Natural killer cell (primary cell): ENCODE measurements around the gene ZFHX3. TPM values are rescaled to one million over a fixed set of nuclear protein-coding genes. Genes with fewer than 3 reads are reported as not detected.

Source experiments
- ATAC-seq, 3 donors: fragments of 150-1000 bp in 2 of 3; fragments of 200-7000 bp in 1 of 3; cut with Tn5 transposase; 1 replicate in 1 of 3; 2 replicates in 2 of 3; pipeline ENCODE4 v1.10.0; 2021; ENCODE audit warnings: mild to moderate bottlenecking in 2 of 3, moderate library complexity in 2 of 3
- DNase-seq, 2 donors: peaks; one replicate each; pipeline versions ENCODE4 v3.0.0 to v3.0.0-alpha.2; 2013 to 2021; ENCODE audit warnings: mixed read lengths in 1 of 2
- H3K27ac ChIP-seq: one replicate; pipeline ENCODE4 v1.5.1; 2013; ENCODE audit warnings: mild to moderate bottlenecking, low read length
- H3K27me3 ChIP-seq: one replicate; pipeline ENCODE4 v1.6.1; 2013; ENCODE audit warnings: low read length; ENCODE audit not compliant: control insufficient read depth, insufficient read depth
- H3K36me3 ChIP-seq: one replicate; pipeline ENCODE4 v1.6.1; 2013; ENCODE audit warnings: low read length; ENCODE audit not compliant: control insufficient read depth, insufficient read depth
- H3K4me1 ChIP-seq: one replicate; pipeline ENCODE4 v1.6.1; 2013; ENCODE audit warnings: low read length; ENCODE audit not compliant: control insufficient read depth, insufficient read depth
- H3K4me3 ChIP-seq: one replicate; pipeline ENCODE4 v1.5.1; 2013; ENCODE audit warnings: low read length
- H3K9me3 ChIP-seq: one replicate; pipeline ENCODE4 v1.6.1; 2013; ENCODE audit warnings: low read length; ENCODE audit not compliant: control insufficient read depth, insufficient read depth
- H3K27ac Mint-ChIP-seq, 2 donors: one replicate each; pipeline ENCODE4 v1.8.0; 2022; ENCODE audit warnings: mild to moderate bottlenecking in 2 of 2, mixed read lengths in 2 of 2, moderate library complexity in 1 of 2
- H3K27me3 Mint-ChIP-seq, 2 donors: one replicate each; pipeline ENCODE4 v1.8.0; 2022; ENCODE audit warnings: low read depth in 2 of 2, mixed read lengths in 2 of 2
- H3K36me3 Mint-ChIP-seq: one replicate; pipeline ENCODE4 v1.8.0; 2022; ENCODE audit warnings: mixed read lengths
- H3K4me1 Mint-ChIP-seq, 2 donors: one replicate each; pipeline ENCODE4 v1.8.0; 2022; ENCODE audit warnings: mixed read lengths in 2 of 2
- H3K4me3 Mint-ChIP-seq: one replicate; pipeline ENCODE4 v1.8.0; 2022; ENCODE audit warnings: mild to moderate bottlenecking, moderate library complexity, mixed read lengths
- H3K9me3 Mint-ChIP-seq, 2 donors: one replicate each; pipeline ENCODE4 v1.8.0; 2022; ENCODE audit warnings: mixed read lengths in 2 of 2
- CTCF ChIP-seq: fragments of 200-600 bp; IDR thresholded peaks from one replicate; pipeline ENCODE4 v1.8.0; 2022; ENCODE audit warnings: antibody characterized with exemption
- WGBS: methylation state at CpG from one replicate; pipeline ENCODE4 v1.1.7; 2013; ENCODE audit warnings: missing lambda C conversion rate; ENCODE audit not compliant: insufficient coverage; 5-methylcytosine and 5-hydroxymethylcytosine counted together
- intact Hi-C: fragments of 100-400 bp; cut with micrococcal nuclease; formaldehyde crosslinking; loops from one replicate; pipeline ENCODE4 v1.14.2; 2022
- total RNA-seq, 4 donors: library from RNA; stranded (reverse); fragments of 120-200 nt in 1 of 4; gene quantifications; one replicate each; pipeline versions ENCODE4 v1.2.3 to v1.2.4, GENCODE V29; 2013 to 2022

The ZFHX3 gene
- total RNA-seq, 3 donors from 2014 or later (not counting 1 experiment from before 2014, with no cell fraction given): 5.8 to 7.8 (median 7.5) TPM

- Mint-ChIP-seq H3K36me3 (peaks cover under 1% of the 10 kb centered on the region), H3K4me3 (no peak overlapping the region), H3K27me3 (peaks cover 14 to 24% of the 10 kb centered on the region in 2 donors), H3K4me1 (peaks cover 26 to 36% of the 10 kb centered on the region in 2 donors), H3K27ac (no peak overlapping the region), H3K9me3 (no peaks in the 10 kb centered on the region)
- H3K36me3 ChIP-seq: no peaks in the 10 kb centered on the region
- H3K27ac ChIP-seq: no peak overlapping the region
- no peaks in the 10 kb centered on the region for H3K9me3 ChIP-seq
- H3K4me3 ChIP-seq: no peak overlapping the region
- WGBS: 96% methylated on average over 4 of the region's 9 CpGs
- intact Hi-C loops: no loop called here
- DNase-seq: no peak
- ATAC-seq: no peak
- peaks cover 23% of the 10 kb centered on the region for H3K4me1 ChIP-seq
- no peaks in the 10 kb centered on the region for H3K27me3 ChIP-seq
- no peak for TF ChIP-seq CTCF
These were observed 4.0 kb upstream of the ZFHX3 start for GRCh38 chr16:73051961-73052360.

GRCh38 chr16:73051226-73051625 is 3.3 kb upstream of the ZFHX3 start:
- ATAC-seq: no peak
- peaks cover 23% of the 10 kb centered on the region for H3K4me1 ChIP-seq
- peaks cover 14 to 21% of the 10 kb centered on the region in 2 donors for H3K27me3 Mint-ChIP-seq

GRCh38 chr16:73050201-73051099 is 2.5 kb upstream of the ZFHX3 start:
- no peak overlapping the region for H3K27ac Mint-ChIP-seq
- DNase-seq (no peak), ATAC-seq (no peak)
- no peaks in the 10 kb centered on the region for H3K36me3 Mint-ChIP-seq
- H3K4me1 Mint-ChIP-seq: peaks cover 18 to 26% of the 10 kb centered on the region in 2 donors
- H3K27me3 Mint-ChIP-seq: peaks cover 6 to 13% of the 10 kb centered on the region in 2 donors
- Histone ChIP-seq H3K4me3 (no peak overlapping the region), H3K9me3 (no peaks in the 10 kb centered on the region), H3K36me3 (no peaks in the 10 kb centered on the region), H3K27ac (no peak overlapping the region), H3K4me1 (peaks cover 17% of the 10 kb centered on the region), H3K27me3 (no peaks in the 10 kb centered on the region)
- WGBS: 90% methylated on average over 11 of the region's 11 CpGs
- intact Hi-C loops: no loop called here
- no peak for TF ChIP-seq CTCF
- no peak overlapping the region for H3K4me3 Mint-ChIP-seq
- H3K9me3 Mint-ChIP-seq: no peaks in the 10 kb centered on the region

More at GRCh38 chr16:73051226-73051625, 3.3 kb upstream of the ZFHX3 start:
- Mint-ChIP-seq H3K4me3 (no peak overlapping the region), H3K36me3 (no peaks in the 10 kb centered on the region), H3K9me3 (no peaks in the 10 kb centered on the region), H3K27ac (no peak overlapping the region), H3K4me1 (peaks cover 25 to 34% of the 10 kb centered on the region in 2 donors)
- intact Hi-C loops: no loop called here
- no peak for DNase-seq
- WGBS: 80% methylated on average over 5 of the region's 5 CpGs
- no peaks in the 10 kb centered on the region for H3K27me3 ChIP-seq
- TF ChIP-seq CTCF: no peak
- no peak overlapping the region for H3K4me3 ChIP-seq
- no peak overlapping the region for H3K27ac ChIP-seq
- no peaks in the 10 kb centered on the region for H3K9me3 ChIP-seq
- H3K36me3 ChIP-seq: no peaks in the 10 kb centered on the region
